CD8-positive, alpha-beta memory T cell (primary cell): Measurements from ENCODE around the gene GOLGA3. TPM values are rescaled to one million over a fixed set of nuclear protein-coding genes. Genes with fewer than 3 reads are reported as not detected.
"Not testable (repeated sequence)": the region's sequence is repeated elsewhere in the genome, so short reads cannot be mapped to it uniquely, and the experiment has no call there.

Experiments used
- CTCF ChIA-PET: fragments of 350-600 bp; sonication (Branson Sonifier 250); formaldehyde crosslinking; loops from one replicate; lab custom pipeline; 2021; ENCODE audit warnings: antibody characterized with exemption; lab: Charles Lee
- POLR2A ChIA-PET: fragments of 350-600 bp; sonication (Branson Sonifier 250); formaldehyde crosslinking; loops from one replicate; lab custom pipeline; 2021; ENCODE audit warnings: antibody characterized with exemption; lab: Charles Lee
- DNase-seq, 5 donors: peaks; one replicate each; pipeline versions ENCODE4 v3.0.0 to v3.0.0-alpha.2; 2020 to 2022; ENCODE audit warnings: mixed read lengths in 1 of 5
- H3K27ac ChIP-seq: one replicate; pipeline ENCODE4 v1.7.0; 2013; ENCODE audit warnings: low read depth, mild to moderate bottlenecking, low read length, moderate library complexity
- H3K27me3 ChIP-seq: 2 replicates; pipeline ENCODE4 v1.7.0; 2013; ENCODE audit warnings: low read length, mild to moderate bottlenecking; ENCODE audit not compliant: insufficient read depth, poor library complexity, severe bottlenecking
- H3K36me3 ChIP-seq: 2 replicates; pipeline ENCODE4 v1.7.0; 2013; ENCODE audit warnings: mild to moderate bottlenecking, low read length, moderate library complexity; ENCODE audit not compliant: insufficient read depth
- H3K4me1 ChIP-seq: 2 replicates; pipeline ENCODE4 v1.7.0; 2013; ENCODE audit warnings: mild to moderate bottlenecking, low read length, moderate library complexity; ENCODE audit not compliant: insufficient read depth
- H3K4me3 ChIP-seq: 2 replicates; pipeline ENCODE4 v1.7.0; 2013; ENCODE audit warnings: mild to moderate bottlenecking, low read length
- H3K9me3 ChIP-seq: 2 replicates; pipeline ENCODE4 v1.7.0; 2013; ENCODE audit warnings: mild to moderate bottlenecking, low read length
- H3K27ac Mint-ChIP-seq, 8 donors: one replicate each; pipeline ENCODE4 v1.8.0; 2020 to 2021; ENCODE audit warnings: mixed read lengths in 8 of 8, mild to moderate bottlenecking in 6 of 8, inconsistent platforms in 3 of 8, moderate library complexity in 3 of 8
- H3K27me3 Mint-ChIP-seq, 2 donors: one replicate each; pipeline ENCODE4 v1.8.0; 2020 to 2021; ENCODE audit warnings: mixed read lengths in 2 of 2, mild to moderate bottlenecking in 1 of 2, moderate library complexity in 1 of 2
- H3K36me3 Mint-ChIP-seq, 3 donors: one replicate each; pipeline ENCODE4 v1.8.0; 2020 to 2021; ENCODE audit warnings: mixed read lengths in 3 of 3, inconsistent platforms in 1 of 3, mild to moderate bottlenecking in 1 of 3
- H3K4me1 Mint-ChIP-seq, 3 donors: one replicate each; pipeline ENCODE4 v1.8.0; 2020 to 2021; ENCODE audit warnings: mixed read lengths in 3 of 3, inconsistent platforms in 1 of 3, mild to moderate bottlenecking in 1 of 3
- H3K4me3 Mint-ChIP-seq, 7 donors: one replicate each; pipeline ENCODE4 v1.8.0; 2020 to 2021; ENCODE audit warnings: mixed read lengths in 7 of 7, mild to moderate bottlenecking in 6 of 7, moderate library complexity in 4 of 7, inconsistent platforms in 2 of 7
- H3K9me3 Mint-ChIP-seq, 5 donors: one replicate each; pipeline ENCODE4 v1.8.0; 2020 to 2022; ENCODE audit warnings: mixed read lengths in 5 of 5, mild to moderate bottlenecking in 3 of 5, moderate library complexity in 2 of 5, inconsistent platforms in 1 of 5
- polyA plus RNA-seq: library from polyadenylated mRNA; unstranded; fragments of 300-500 nt; fragmentation: Illumina TruSeq; gene quantifications from one replicate; pipeline ENCODE4 v1.2.3, GENCODE V29; 2021
- total RNA-seq, 2 experiments: library from RNA; stranded (reverse); gene quantifications; one replicate each; pipeline ENCODE4 v1.2.3, GENCODE V29; 2021

The GOLGA3 gene, protein sequence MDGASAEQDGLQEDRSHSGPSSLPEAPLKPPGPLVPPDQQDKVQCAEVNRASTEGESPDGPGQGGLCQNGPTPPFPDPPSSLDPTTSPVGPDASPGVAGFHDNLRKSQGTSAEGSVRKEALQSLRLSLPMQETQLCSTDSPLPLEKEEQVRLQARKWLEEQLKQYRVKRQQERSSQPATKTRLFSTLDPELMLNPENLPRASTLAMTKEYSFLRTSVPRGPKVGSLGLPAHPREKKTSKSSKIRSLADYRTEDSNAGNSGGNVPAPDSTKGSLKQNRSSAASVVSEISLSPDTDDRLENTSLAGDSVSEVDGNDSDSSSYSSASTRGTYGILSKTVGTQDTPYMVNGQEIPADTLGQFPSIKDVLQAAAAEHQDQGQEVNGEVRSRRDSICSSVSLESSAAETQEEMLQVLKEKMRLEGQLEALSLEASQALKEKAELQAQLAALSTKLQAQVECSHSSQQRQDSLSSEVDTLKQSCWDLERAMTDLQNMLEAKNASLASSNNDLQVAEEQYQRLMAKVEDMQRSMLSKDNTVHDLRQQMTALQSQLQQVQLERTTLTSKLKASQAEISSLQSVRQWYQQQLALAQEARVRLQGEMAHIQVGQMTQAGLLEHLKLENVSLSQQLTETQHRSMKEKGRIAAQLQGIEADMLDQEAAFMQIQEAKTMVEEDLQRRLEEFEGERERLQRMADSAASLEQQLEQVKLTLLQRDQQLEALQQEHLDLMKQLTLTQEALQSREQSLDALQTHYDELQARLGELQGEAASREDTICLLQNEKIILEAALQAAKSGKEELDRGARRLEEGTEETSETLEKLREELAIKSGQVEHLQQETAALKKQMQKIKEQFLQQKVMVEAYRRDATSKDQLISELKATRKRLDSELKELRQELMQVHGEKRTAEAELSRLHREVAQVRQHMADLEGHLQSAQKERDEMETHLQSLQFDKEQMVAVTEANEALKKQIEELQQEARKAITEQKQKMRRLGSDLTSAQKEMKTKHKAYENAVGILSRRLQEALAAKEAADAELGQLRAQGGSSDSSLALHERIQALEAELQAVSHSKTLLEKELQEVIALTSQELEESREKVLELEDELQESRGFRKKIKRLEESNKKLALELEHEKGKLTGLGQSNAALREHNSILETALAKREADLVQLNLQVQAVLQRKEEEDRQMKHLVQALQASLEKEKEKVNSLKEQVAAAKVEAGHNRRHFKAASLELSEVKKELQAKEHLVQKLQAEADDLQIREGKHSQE (N-terminal part only)
- total RNA-seq (10 to 100 TPM; 63.7 to 68.2 TPM), polyA plus RNA-seq (13.4 TPM)

DNA sequence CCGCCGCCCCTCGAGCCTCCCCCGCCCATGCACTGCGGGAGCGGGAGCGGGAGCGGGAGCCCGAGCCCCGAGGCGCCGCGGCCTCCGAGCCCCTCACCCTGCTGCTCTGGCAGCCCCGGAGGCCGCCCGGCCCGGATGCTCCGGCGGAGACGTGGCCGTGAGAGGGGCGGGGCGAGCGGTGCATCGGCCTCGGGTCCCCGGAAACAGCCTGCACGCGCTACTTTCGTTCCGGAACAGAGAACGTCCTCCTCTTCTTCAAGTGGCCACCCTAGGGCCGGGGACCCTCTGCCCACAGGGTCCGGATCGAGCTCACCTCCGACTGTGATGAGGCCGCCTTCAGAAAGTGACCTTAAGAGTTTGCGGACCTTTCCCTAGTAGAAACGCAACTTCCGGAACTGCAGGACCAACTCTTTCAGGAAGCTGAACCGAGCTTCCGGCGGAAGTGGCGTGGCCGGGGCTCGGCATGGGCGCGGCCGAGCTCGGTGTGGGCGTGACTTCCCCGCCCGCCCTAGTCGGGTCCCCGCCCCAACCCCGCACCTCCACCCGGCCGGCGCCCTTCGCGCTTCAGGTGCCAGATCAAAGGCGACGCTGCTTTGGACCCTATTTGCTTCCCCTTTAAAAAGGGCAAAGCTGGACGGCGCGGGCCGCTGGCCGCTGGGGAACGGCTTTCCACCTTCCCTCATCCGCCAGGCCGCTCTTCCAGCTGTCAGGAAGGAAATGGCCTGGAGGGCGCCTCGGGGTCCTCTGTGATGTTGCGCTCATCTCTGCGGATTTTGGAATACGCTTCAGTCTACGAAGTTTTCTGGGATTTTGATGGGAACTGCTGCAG is at the start of gene GOLGA3:
Gene GOLGA3 (minus strand): TSS at position 164 of the 829 bp plus-strand sequence. CDS start 6,741 bp downstream, outside the sequence.
- H3K4me3 Mint-ChIP-seq = peak within 1 kb of the TSS; percentile 93 to 99 (median 97)
- Histone ChIP-seq H3K36me3 (peaks cover 21% of the 10 kb centered on the region), H3K27ac (peak within 1 kb of the TSS; percentile 92), H3K4me3 (peak within 1 kb of the TSS; percentile 69), H3K9me3 (no peaks in the 10 kb centered on the region), H3K27me3 (no peaks in the 10 kb centered on the region), H3K4me1 (peaks cover 31% of the 10 kb centered on the region)
- POLR2A ChIA-PET = interaction anchor here (0.6 to 1.9 kb wide), 6 partner anchors 44 to 251 kb away, joined by 3 to 11 read pairs (median 5); partner anchors contain the start of genes CHFR and PGAM5
- peaks cover 47 to 60% (median 56%) of the 10 kb centered on the region in 3 donors for H3K4me1 Mint-ChIP-seq
- H3K27ac Mint-ChIP-seq = peak within 1 kb of the TSS; percentile 99 to 100 (median 100)
- H3K27me3 Mint-ChIP-seq = peaks cover 0 to 2% of the 10 kb centered on the region in 2 donors
- peak; percentile 92 to 96 (median 95) for DNase-seq
- H3K36me3 Mint-ChIP-seq = peaks cover 0 to 56% (median 19%) of the 10 kb centered on the region in 3 donors
- no peaks in the 10 kb centered on the region for H3K9me3 Mint-ChIP-seq
- CTCF ChIA-PET = interaction anchor here (0.6 to 1.7 kb wide), 6 partner anchors 9 to 77 kb away, joined by 3 to 9 read pairs (median 3); no protein-coding TSS in a partner anchor

DNA sequence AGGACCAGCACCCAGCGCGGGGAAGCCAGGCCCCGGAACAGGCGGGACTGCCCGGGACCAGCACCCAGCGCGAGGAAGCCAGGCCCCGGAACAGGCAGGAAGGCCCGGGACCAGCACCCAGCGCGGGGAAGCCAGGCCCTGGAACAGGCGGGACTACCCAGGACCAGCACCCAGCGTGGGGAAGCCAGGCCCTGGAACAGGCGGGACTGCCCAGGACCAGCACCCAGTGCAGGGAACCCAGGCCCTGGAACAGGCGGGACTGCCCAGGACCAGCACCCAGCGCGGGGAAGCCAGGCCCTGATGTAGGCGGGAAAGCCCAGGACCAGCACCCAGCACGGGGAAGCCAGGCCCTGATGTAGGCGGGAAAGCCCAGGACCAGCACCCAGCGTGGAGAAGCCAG is 46.0 kb upstream of the GOLGA3 start:
- H3K9me3 ChIP-seq, H3K4me3 ChIP-seq, H3K27ac Mint-ChIP-seq, H3K27ac ChIP-seq, CTCF ChIA-PET, H3K4me3 Mint-ChIP-seq, POLR2A ChIA-PET, H3K9me3 Mint-ChIP-seq, DNase-seq, H3K27me3 ChIP-seq, H3K27me3 Mint-ChIP-seq: not testable (repeated sequence)
- peaks cover 0 to 65% (median 10%) of the 10 kb centered on the region in 3 donors for H3K36me3 Mint-ChIP-seq
- H3K4me1 Mint-ChIP-seq = peaks cover 18 to 30% (median 25%) of the 10 kb centered on the region in 3 donors
- Histone ChIP-seq H3K4me1 (peaks cover 19% of the 10 kb centered on the region), H3K36me3 (peaks cover 14% of the 10 kb centered on the region)

DNA sequence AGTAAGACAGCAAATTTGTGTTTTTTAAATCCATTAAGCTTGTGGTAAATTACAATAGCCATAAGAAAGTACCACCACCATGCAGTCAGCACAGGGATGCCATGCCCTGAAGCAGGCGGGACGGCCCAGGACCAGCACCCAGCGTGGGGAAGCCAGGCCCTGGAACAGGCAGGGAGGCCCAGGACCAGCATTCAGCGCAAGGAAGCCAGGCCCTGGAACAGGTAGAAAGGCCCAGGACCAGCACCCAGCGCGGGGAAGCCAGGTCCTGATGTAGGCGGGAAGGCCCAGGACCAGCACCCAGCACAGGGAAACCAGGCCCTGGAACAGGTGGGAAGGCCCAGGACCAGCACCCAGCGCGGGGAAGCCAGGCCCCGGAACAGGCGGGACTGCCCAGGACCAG is 45.5 kb upstream of the GOLGA3 start:
- Histone ChIP-seq H3K27me3 (no peaks in the 10 kb centered on the region), H3K27ac (no peak overlapping the region), H3K4me1 (peaks cover 19% of the 10 kb centered on the region), H3K9me3 (no peaks in the 10 kb centered on the region), H3K4me3 (no peak overlapping the region), H3K36me3 (peaks cover 14% of the 10 kb centered on the region)
- peaks cover 0 to 68% (median 10%) of the 10 kb centered on the region in 3 donors for H3K36me3 Mint-ChIP-seq
- H3K27me3 Mint-ChIP-seq = no peaks in the 10 kb centered on the region
- no peak for DNase-seq
- ChIA-PET POLR2A (no interaction called here), CTCF (no interaction called here)
- peak overlapping the region in 1 of 7 donors; percentile 67 for H3K4me3 Mint-ChIP-seq
- H3K9me3 Mint-ChIP-seq = no peaks in the 10 kb centered on the region
- H3K4me1 Mint-ChIP-seq = peaks cover 18 to 28% (median 23%) of the 10 kb centered on the region in 3 donors
- peak overlapping the region in 5 of 8 donors; percentile 47 to 82 (median 81) for H3K27ac Mint-ChIP-seq

DNA sequence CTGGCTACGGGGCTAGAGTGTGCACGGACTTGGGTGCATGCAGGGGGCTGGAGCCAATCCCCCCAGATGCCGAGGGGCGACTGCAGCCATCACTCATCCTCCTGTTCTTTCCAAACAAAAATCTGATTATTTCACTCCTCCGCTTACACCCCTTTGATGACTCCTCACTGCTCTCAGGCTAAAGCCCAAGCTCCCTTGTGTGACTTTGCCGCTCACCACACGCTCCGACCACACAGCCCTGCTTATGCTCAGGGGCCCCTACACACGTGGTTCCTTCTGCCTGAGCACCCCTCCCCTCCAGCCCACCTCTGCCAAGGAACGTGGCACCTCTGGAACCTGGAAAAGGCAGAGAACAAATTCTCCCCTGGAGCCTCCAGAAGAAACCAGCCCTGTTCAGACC is 45.1 kb upstream of the GOLGA3 start:
- H3K4me1 ChIP-seq = peaks cover 19% of the 10 kb centered on the region
- H3K27me3 Mint-ChIP-seq = no peaks in the 10 kb centered on the region
- H3K27me3 ChIP-seq = no peaks in the 10 kb centered on the region
- H3K4me3 Mint-ChIP-seq = peak overlapping the region in 3 of 7 donors; percentile 15 to 67 (median 39)
- H3K9me3 Mint-ChIP-seq = no peaks in the 10 kb centered on the region
- H3K9me3 ChIP-seq = no peaks in the 10 kb centered on the region
- CTCF ChIA-PET = interaction anchor here (1.0 to 2.1 kb wide), 2 partner anchors 8 to 31 kb away, joined by 3 to 7 read pairs; no protein-coding TSS in a partner anchor
- peaks cover 0 to 68% (median 10%) of the 10 kb centered on the region in 3 donors for H3K36me3 Mint-ChIP-seq
- no peak overlapping the region for H3K4me3 ChIP-seq
- H3K4me1 Mint-ChIP-seq = peaks cover 18 to 28% (median 23%) of the 10 kb centered on the region in 3 donors
- peak overlapping the region in 7 of 8 donors; percentile 47 to 91 (median 81) for H3K27ac Mint-ChIP-seq
- H3K36me3 ChIP-seq = peaks cover 14% of the 10 kb centered on the region
- POLR2A ChIA-PET = interaction anchor here (1.1 to 1.4 kb wide), 2 partner anchors 35 to 45 kb away, joined by 4 to 5 read pairs; no protein-coding TSS in a partner anchor
- H3K27ac ChIP-seq = no peak overlapping the region
- DNase-seq = no peak

DNA sequence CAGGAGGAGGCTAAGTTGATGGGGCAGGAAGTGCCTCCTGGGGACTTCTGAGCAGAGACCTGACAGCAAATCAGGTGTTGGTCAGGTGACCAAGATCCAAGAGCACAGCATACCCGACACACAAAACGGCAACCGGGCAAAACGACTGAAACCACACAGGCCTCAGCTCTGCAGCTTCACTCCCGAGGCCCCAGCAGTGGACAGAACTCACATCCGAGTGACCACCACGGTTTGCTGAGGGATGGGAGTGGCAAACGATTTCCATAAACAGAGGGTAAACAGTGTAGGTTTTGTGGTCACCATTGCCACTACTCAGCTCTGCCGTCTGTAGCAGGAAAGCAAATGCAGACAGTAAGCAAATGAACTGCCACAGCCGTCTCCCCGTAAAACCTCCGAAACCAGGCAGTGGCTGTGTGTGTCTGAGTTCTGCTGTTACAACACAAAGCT is 44.3 kb upstream of the GOLGA3 start:
- H3K4me3 ChIP-seq = no peak overlapping the region
- H3K27me3 ChIP-seq = no peaks in the 10 kb centered on the region
- ChIA-PET CTCF (interaction anchor here (1.0 to 2.1 kb wide), 2 partner anchors 9 to 32 kb away, joined by 3 to 7 read pairs; no protein-coding TSS in a partner anchor), POLR2A (interaction anchor here (0.7 to 1.4 kb wide), 4 partner anchors 14 to 44 kb away, joined by 3 to 5 read pairs (median 4); partner anchors contain the start of gene CHFR)
- Mint-ChIP-seq H3K9me3 (no peaks in the 10 kb centered on the region), H3K27me3 (no peaks in the 10 kb centered on the region), H3K4me3 (peak overlapping the region in 6 of 7 donors; percentile 43 to 85 (median 64)), H3K4me1 (peaks cover 18 to 28% (median 24%) of the 10 kb centered on the region in 3 donors), H3K36me3 (peaks cover 0 to 73% (median 9%) of the 10 kb centered on the region in 3 donors), H3K27ac (peak overlapping the region in 7 of 8 donors; percentile 57 to 94 (median 87))
- H3K9me3 ChIP-seq = no peaks in the 10 kb centered on the region
- H3K4me1 ChIP-seq = peaks cover 20% of the 10 kb centered on the region
- peaks cover 14% of the 10 kb centered on the region for H3K36me3 ChIP-seq
- no peak overlapping the region for H3K27ac ChIP-seq
- peak in 3 of 5 donors; percentile 18 to 54 (median 51) for DNase-seq

DNA sequence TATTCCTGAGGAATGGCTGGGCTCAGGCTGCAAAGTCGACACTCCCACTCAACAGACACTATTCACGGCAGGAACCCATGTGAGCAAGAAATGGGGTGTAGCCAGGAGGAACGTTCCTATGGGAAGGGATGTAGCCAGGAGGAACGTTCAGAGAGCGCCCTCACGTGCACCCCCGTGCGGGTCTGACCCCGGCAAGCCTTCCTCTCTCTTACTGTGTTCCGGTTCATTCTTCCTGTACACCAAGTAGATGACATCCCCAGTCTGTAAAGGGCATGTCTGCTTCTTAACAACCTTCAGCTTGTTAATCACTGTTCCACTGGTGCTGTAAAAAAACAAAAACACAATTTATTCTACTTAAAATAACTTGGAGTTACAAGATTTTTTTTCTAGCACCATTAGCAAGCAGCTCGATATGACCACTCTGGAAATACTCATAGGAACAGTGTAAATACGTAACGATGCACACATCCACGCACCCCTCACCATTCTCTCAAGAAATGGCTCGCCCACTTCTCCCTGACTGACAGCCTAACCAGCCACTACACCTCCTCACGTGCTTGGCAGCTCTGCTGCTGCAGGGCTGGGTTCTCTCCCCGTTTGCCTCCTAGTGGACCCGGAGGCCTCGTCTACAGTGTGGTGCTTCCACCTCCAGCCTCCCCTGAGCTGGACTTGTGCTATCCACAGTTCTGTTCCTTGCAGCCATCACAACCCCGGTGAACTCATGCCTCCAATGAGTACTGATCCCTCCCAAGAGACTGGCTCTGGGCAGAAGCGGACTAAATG is 43.6 kb upstream of the GOLGA3 start:
- Mint-ChIP-seq H3K4me1 (peaks cover 21 to 31% (median 30%) of the 10 kb centered on the region in 3 donors), H3K4me3 (peak overlapping the region in 4 of 7 donors; percentile 59 to 75 (median 64)), H3K36me3 (peaks cover 0 to 75% (median 11%) of the 10 kb centered on the region in 3 donors), H3K9me3 (no peaks in the 10 kb centered on the region), H3K27ac (peak overlapping the region in 7 of 8 donors; percentile 33 to 94 (median 72)), H3K27me3 (no peaks in the 10 kb centered on the region)
- H3K36me3 ChIP-seq = peaks cover 13% of the 10 kb centered on the region
- ChIA-PET CTCF (interaction anchor here (1.1 to 2.1 kb wide), 2 partner anchors 32 to 43 kb away, joined by 3 to 7 read pairs; partner anchors contain the start of gene GOLGA3), POLR2A (interaction anchor here (0.7 to 1.4 kb wide), 4 partner anchors 15 to 43 kb away, joined by 3 to 5 read pairs (median 4); partner anchors contain the start of gene CHFR)
- H3K9me3 ChIP-seq = no peaks in the 10 kb centered on the region
- H3K27me3 ChIP-seq = no peaks in the 10 kb centered on the region
- H3K4me3 ChIP-seq = no peak overlapping the region
- DNase-seq = peak in 1 of 5 donors; percentile 17
- H3K27ac ChIP-seq = no peak overlapping the region
- peaks cover 27% of the 10 kb centered on the region for H3K4me1 ChIP-seq
